GM12878 (cell line): Measurements from ENCODE around the gene FFAR3. TPM values are rescaled to one million over a fixed set of nuclear protein-coding genes. Genes with fewer than 3 reads are reported as not detected.

Experiments used
- ASH2L ChIP-seq: fragments of 300-600, 200-600 bp; sonication (generic); IDR thresholded peaks from 2 replicates; pipeline ENCODE4 v1.6.1; 2017; ENCODE audit warnings: low read depth, mild to moderate bottlenecking, borderline replicate concordance
- ATF2 ChIP-seq: IDR thresholded peaks from 2 replicates; pipeline ENCODE4 v1.6.1; 2012; ENCODE audit warnings: low read length, inconsistent platforms
- BACH1 ChIP-seq: fragments of 450-650 bp; IDR thresholded peaks from 2 replicates; pipeline ENCODE4 v1.6.1; 2017; ENCODE audit warnings: mild to moderate bottlenecking, borderline replicate concordance
- BMI1 ChIP-seq: fragments of 450-650 bp; IDR thresholded peaks from 2 replicates; pipeline ENCODE4 v1.6.1; 2016; ENCODE audit warnings: mild to moderate bottlenecking, moderate library complexity, borderline replicate concordance
- CBX3 ChIP-seq: fragments of 200-600 bp; sonication (generic); IDR thresholded peaks from 2 replicates; pipeline ENCODE4 v1.6.1; 2016; ENCODE audit warnings: low read depth, borderline replicate concordance
- FOS ChIP-seq: IDR thresholded peaks from 3 replicates; pipeline ENCODE4 v1.6.1; 2011; ENCODE audit warnings: borderline replicate concordance; ENCODE audit not compliant: insufficient read length; ENCODE audit errors: extremely low read depth
- FOXM1 ChIP-seq: IDR thresholded peaks from 2 replicates; pipeline ENCODE4 v1.6.1; 2012; ENCODE audit warnings: low read depth, mild to moderate bottlenecking, inconsistent platforms, low read length, moderate library complexity
- GABPA ChIP-seq: IDR thresholded peaks from 2 replicates; pipeline ENCODE4 v1.6.1; 2014; ENCODE audit warnings: antibody characterized with exemption, low read depth, mild to moderate bottlenecking, inconsistent platforms
- HCFC1 ChIP-seq: fragments of 150-350 bp; IDR thresholded peaks from 2 replicates; pipeline ENCODE4 v1.6.1; 2014; ENCODE audit warnings: low read length
- HDGF ChIP-seq: fragments of 450-650 bp; IDR thresholded peaks from 2 replicates; pipeline ENCODE4 v1.6.1; 2016; ENCODE audit warnings: antibody characterized with exemption
- IKZF2 ChIP-seq, 2 experiments: fragments of 450-650 bp; IDR thresholded peaks; 2 replicates each; pipeline ENCODE4 v1.6.1; 2017; ENCODE audit warnings: mild to moderate bottlenecking in 2 of 2, moderate library complexity in 2 of 2
- JUND ChIP-seq: IDR thresholded peaks from 2 replicates; pipeline ENCODE4 v1.6.1; 2012; ENCODE audit warnings: low read depth, mild to moderate bottlenecking, low read length, improper control_type of control experiment, moderate library complexity
- KAT2A ChIP-seq: conservative IDR thresholded peaks from 2 replicates; pipeline ENCODE4 v1.6.1; 2011; ENCODE audit warnings: low read depth, low read length; ENCODE audit not compliant: control insufficient read depth
- KLF5 ChIP-seq: fragments of 450-650 bp; IDR thresholded peaks from 2 replicates; pipeline ENCODE4 v1.6.1; 2014; ENCODE audit warnings: mild to moderate bottlenecking; ENCODE audit not compliant: partially characterized antibody
- MEF2A ChIP-seq: IDR thresholded peaks from 2 replicates; pipeline ENCODE4 v1.6.1; 2011; ENCODE audit warnings: low read depth, mild to moderate bottlenecking, low read length, moderate library complexity; ENCODE audit not compliant: insufficient read depth
- MTA3 ChIP-seq: IDR thresholded peaks from 2 replicates; pipeline ENCODE4 v1.6.1; 2012; ENCODE audit warnings: low read length, inconsistent platforms, borderline replicate concordance
- MYB ChIP-seq: fragments of 150-350 bp; IDR thresholded peaks from 2 replicates; pipeline ENCODE4 v1.6.1; 2014; ENCODE audit warnings: mild to moderate bottlenecking, low read depth, low read length, borderline replicate concordance
- NFXL1 ChIP-seq: fragments of 450-650 bp; IDR thresholded peaks from 2 replicates; pipeline ENCODE4 v1.6.1; 2017; ENCODE audit warnings: antibody characterized with exemption, mild to moderate bottlenecking, borderline replicate concordance
- NR2C1 ChIP-seq: fragments of 450-650 bp; IDR thresholded peaks from 2 replicates; pipeline ENCODE4 v1.6.1; 2017; ENCODE audit warnings: antibody characterized with exemption, mild to moderate bottlenecking, moderate library complexity
- NR2F1 ChIP-seq: fragments of 450-650 bp; conservative IDR thresholded peaks from 2 replicates; pipeline ENCODE4 v1.6.1; 2017; ENCODE audit warnings: mild to moderate bottlenecking
- NRF1 ChIP-seq: conservative IDR thresholded peaks from 2 replicates; pipeline ENCODE4 v1.6.1; 2011; ENCODE audit warnings: mild to moderate bottlenecking, low read depth, low read length, improper control_type of control experiment
- POLR2AphosphoS2 ChIP-seq: IDR thresholded peaks from 2 replicates; pipeline ENCODE4 v1.6.1; 2011; ENCODE audit warnings: low read depth, mild to moderate bottlenecking, low read length, improper control_type of control experiment, moderate library complexity
- RAD21 ChIP-seq: IDR thresholded peaks from 2 replicates; pipeline ENCODE4 v1.6.1; 2011; ENCODE audit warnings: mild to moderate bottlenecking, low read depth, low read length, moderate library complexity; ENCODE audit not compliant: insufficient read depth
- RBBP5 ChIP-seq: fragments of 200-600 bp; sonication (generic); conservative IDR thresholded peaks from 2 replicates; pipeline ENCODE4 v1.6.1; 2016
- RELA ChIP-seq: fragments of 450-650 bp; IDR thresholded peaks from 2 replicates; pipeline ENCODE4 v1.8.0; 2014; ENCODE audit warnings: borderline replicate concordance; ENCODE audit not compliant: partially characterized antibody
- ZBTB4 ChIP-seq: fragments of 450-650 bp; formaldehyde crosslinking; IDR thresholded peaks from 2 replicates; pipeline ENCODE4 v1.4.0; 2022; ENCODE audit warnings: mild to moderate bottlenecking, moderate library complexity
- ZNF207 ChIP-seq: fragments of 450-650 bp; IDR thresholded peaks from 2 replicates; pipeline ENCODE4 v1.6.1; 2014; ENCODE audit warnings: antibody characterized with exemption, mild to moderate bottlenecking, borderline replicate concordance
- ZNF24 ChIP-seq: fragments of 450-650 bp; IDR thresholded peaks from 2 replicates; pipeline ENCODE4 v1.6.1; 2017; ENCODE audit warnings: antibody characterized with exemption, mild to moderate bottlenecking
- ZZZ3 ChIP-seq: IDR thresholded peaks from 2 replicates; pipeline ENCODE4 v1.6.1; 2011; ENCODE audit warnings: low read depth; ENCODE audit not compliant: control insufficient read depth, insufficient read length
- polyA plus RNA-seq, 11 experiments: library from polyadenylated mRNA; depleted of rRNA in 4 of 11; unstranded in 6 of 11; stranded (reverse) in 5 of 11; fragments of >200 nt; fragmentation: Nextera tagmentation in 4 of 11; fragmentation: Illumina TruSeq in 1 of 11; extraction: Ambion mirVana in 4 of 11; extraction: Trizol in 1 of 11; gene quantifications; 1 replicate in 1 of 11; 2 replicates in 10 of 11; pipeline versions ENCODE4 v1.2.1 to v1.2.3, GENCODE V29; 2011 to 2016; ENCODE audit warnings: inconsistent platforms in 2 of 11, missing spikeins in 2 of 11, low read depth in 1 of 11
- total RNA-seq, 4 experiments: library from RNA; depleted of rRNA in 3 of 4; stranded (reverse); fragments of >200 nt in 3 of 4; fragmentation: Illumina TruSeq in 1 of 4; extraction: Trizol in 1 of 4; gene quantifications; 2 replicates each; pipeline versions ENCODE4 v1.2.1 to v1.2.3, GENCODE V29; 2013 to 2021

The FFAR3 gene
- total and polyA plus RNA-seq, 10 of the 15 experiments (the other 5 are each of a cell fraction or from before 2014, with no cell fraction given): 0.15 to 0.18 TPM; not detected in 8

GRCh38 chr19:35408284-35409171 lies 50.3 kb downstream of the FFAR3 start (continued):
- TF ChIP-seq KLF5: no peak
- TF ChIP-seq ZBTB4 (CRISPR knock-in tag): no peak
- no peak; the same call in none of the 2 replicates for TF ChIP-seq HDGF
- TF ChIP-seq NFXL1: no peak
- 0 out of 2 replicates have a peak, but pooled peaks have one; percentile 7 for TF ChIP-seq NR2C1
- TF ChIP-seq FOXM1: no peak
- no peak for TF ChIP-seq ATF2
- no peak for TF ChIP-seq NRF1
- peak; percentile 87 to 93 for TF ChIP-seq IKZF2 (IDR thresholded peaks at IDR 0.05)
- no peak for TF ChIP-seq CBX3
- TF ChIP-seq ZNF24: no peak
- no peak for TF ChIP-seq RELA
- no peak for TF ChIP-seq ZZZ3
- TF ChIP-seq MTA3: peak; percentile 80; the same call in 1 of the 2 replicates
- TF ChIP-seq JUND: no peak
- no peak for TF ChIP-seq KAT2A
- no peak for TF ChIP-seq MYB
- TF ChIP-seq BACH1: no peak
- TF ChIP-seq HCFC1: no peak
- no peak for TF ChIP-seq FOS
- no peak for TF ChIP-seq GABPA
- TF ChIP-seq NR2F1: peak; percentile 94
- TF ChIP-seq RBBP5: no peak
- no peak for TF ChIP-seq RAD21
- no peak for TF ChIP-seq BMI1
- 0 out of 2 replicates have a peak, but pooled peaks have one; percentile 10 for TF ChIP-seq ASH2L
- no peak for TF ChIP-seq POLR2AphosphoS2
- TF ChIP-seq MEF2A: no peak
- no peak for TF ChIP-seq ZNF207
